HG03025 (cell line): ENCODE measurements around the gene ABCF1.

Source experiments
- ATAC-seq: cut with Tn5 transposase; IDR thresholded peaks from one replicate; pipeline ENCODE4 v1.9.1; 2021; ENCODE audit warnings: mild to moderate bottlenecking, moderate library complexity; ENCODE audit not compliant: unreplicated experiment, low FRiP score

Gene ABCF1

DNA sequence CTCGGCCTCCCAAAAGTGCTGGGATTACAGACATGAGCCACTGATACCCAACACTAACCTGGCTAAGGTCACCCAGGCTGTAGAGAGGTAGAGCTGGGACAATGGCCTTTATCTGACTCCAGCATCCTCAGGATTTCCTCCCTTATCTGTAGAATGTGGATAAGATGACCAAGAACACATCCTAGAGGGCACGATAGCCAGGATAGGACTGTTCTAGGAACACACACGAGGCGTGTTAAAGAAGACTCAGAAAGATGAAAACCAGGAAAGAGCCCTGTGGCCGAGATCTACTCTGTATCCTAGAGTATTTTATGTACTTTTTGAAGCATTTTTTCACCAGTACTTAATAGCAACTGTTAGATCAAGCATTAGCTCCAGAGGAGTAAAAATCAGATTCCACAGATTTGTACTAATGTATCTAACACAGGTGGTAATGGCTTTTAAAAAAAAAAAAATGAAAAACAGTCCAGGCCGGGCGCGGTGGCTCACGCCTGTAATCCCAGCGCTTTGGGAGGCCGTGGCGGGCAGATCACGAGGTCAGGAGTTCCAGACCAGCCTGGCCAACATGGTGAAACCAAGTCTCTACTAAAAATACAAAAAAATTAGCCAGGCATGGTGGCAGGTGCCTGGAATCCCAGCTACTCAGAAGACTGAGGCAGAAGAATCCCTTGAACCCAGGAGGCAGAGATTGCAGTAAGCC is 28.5 kb downstream of the ABCF1 start:
- ATAC-seq: no peak

DNA sequence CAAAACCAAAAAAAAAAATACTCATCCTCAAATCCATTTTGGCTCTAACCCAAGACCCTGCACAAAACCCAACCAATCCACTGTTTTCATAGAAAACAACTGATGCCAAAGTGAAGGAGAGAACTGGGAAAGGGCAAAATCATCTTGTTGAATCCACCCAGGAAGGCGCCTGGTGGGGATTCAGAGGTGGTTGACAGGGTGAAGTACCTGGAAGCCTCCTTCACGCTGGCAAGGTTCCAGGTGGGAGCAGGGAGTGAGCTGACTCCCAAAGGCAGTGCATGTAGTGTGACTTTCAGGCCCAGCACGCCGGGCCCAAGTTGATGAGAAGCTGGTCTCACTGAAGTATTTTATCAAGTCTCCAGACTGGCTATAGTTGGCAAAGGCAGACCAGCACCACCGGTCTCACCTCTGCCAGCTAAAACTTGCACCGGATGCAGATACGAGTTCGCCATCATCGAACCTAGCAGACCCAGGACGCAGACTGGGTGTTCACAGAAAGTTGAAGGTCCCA is 29.3 kb downstream of the ABCF1 start:
- ATAC-seq: no peak

DNA sequence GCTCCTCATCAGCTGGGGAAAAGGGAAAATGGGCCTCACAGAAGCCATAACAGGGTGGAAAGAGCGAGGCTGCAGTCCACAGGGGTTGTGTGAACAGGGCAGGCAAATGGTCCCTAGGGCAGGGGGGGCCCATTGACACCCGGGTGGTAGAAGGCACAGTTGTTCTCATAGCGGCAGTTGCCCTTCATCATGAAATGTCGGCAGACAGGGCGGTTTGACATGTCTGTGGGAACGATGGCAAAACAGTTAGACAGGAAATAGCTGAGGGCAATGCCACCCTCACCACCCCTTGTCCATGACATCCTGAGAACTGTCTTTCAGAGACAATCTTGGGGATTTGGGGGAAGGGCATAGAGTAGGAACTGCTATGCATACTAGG is 30.2 kb downstream of the ABCF1 start:
- no peak for ATAC-seq

DNA sequence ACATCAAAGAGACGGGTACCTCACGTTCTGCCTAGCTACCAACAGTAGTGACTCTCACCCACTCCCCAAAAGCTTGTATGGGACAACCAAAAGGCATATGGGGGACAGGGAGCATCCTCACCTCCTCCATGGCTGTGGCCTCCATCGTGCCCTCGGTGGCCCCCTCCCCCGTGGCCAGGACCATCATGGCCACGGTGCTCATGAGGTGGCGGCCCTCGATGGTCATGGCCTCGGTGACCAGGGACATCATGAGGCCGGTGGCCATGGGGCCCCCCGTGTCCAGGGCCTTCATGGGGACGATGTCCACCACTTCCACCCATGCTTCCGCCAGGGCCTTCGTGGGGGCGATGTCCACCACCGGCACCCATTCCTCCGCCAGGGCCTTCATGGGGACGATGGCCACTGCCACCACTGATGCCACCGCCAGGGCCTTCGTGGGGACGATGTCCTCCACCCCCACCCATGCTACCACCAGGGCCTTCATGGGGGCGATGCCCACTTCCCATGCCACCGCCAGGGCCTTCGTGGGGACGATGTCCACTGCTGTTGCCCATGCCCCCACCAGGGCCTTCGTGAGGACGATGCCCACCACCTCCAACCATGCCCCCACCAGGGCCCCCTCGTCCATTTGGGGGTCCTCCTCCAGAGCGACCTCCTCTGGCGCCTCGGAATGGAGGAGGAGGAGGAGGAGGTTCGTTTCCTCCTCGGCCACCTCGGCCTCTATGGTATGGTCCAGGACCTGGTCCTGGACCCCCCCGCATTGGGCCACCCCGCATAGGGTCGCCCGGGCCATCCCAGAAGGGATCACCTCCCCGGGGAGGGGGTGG is 30.8 kb downstream of the ABCF1 start:
- no peak for ATAC-seq

DNA sequence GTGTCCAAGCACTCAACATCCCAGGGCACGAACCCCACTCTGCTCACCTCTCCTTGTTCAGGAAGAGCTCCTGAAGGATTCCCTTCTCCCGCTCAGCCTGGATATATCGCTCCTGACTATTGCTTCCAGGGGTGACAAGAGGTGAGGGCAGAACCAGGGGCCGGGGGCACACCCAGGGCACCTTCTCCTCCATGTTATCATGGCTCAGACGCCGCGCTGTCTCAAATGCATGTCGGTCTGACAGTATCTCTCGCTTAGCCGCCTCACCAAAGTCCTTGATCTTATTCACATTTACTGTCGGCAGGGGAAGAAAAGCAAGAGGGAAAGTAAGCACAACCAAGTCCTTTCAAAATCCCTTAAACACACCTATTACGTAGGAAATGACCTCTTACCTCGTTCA is 32.7 kb downstream of the ABCF1 start:
- no peak for ATAC-seq

DNA sequence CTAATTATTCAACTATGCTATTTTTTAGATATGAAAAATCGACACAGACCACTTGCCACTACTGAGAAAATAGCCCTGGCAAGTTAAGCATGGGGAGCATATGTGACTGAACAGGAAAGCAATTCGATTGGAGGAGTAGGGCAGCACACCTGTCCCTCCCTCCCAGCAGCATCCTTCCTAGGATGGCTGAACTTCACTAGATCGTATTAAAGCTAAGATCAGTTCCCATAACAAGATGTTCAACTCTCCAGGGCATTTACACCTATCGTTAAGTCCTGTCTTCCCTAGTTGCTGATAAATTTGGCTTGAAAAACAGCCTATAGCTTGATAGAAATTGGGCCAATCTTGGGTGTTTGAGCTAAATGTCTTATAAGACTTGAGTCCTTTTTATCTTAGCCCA is 38.8 kb downstream of the ABCF1 start:
- ATAC-seq: no peak

DNA sequence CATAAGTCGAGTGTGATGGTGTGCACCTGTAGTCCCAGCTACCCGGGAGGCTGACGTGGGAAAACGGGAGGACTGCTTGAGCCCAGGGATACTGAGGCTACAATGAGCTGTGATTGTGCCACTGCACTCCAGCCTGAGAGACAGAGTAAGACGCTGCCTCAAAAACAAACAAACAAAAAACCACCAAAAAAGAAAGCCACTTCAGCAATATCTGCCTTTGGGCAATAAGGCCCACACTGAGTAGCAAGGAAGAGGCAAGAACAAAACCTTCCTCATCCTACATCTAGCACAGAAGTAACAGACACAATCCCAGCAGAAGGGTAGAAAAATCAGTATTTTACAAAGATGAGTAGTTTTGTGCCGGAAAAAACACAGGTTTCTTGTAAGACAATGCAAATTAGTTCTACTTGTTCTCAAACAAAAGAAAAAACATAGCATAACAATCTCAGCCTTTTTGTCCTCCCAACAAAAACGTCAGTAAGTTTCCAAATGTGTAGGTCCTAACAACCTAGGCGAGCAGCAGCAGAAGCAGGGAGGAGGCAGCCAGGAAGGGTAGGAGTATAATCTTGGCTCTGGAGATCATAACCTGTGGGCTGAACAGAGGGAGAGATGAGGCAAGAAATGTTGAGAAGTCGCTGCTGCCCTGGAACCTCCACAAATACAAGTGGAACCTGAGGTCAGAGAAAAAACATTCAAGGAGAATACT is 40.1 kb downstream of the ABCF1 start:
- no peak for ATAC-seq

DNA sequence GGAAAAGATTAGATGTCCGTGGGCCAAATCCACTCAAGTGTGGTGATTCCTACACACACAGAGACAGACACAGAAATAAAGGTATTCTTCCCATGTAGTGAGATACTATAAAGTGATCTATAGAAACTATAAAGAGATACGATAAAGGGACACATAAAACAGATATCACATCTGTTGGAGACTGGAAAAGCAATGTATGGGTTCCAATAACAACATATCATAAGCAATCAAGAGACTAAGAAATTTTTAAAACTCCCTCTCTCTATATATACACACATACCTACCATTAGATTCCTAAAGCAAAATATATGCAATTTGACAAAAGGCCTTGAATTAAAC is 40.6 kb downstream of the ABCF1 start:
- no peak for ATAC-seq

DNA sequence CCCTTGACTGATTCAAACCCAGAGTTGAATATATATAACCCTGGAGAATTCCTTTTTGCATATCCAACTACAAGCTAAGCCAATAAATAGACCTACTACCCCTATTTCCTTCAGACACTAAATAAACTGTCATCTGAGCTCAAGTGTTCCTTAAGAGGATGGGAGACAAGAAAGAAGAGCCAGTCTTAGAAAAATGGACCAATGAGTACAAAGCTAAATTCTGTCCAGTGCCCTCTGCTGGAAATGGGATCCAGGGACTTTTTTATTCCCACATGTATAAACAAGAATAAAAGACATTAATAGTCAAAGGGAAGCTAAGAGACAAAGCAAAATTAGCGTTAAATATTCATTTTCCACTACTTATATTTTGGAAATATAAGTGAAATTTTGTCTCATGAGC is 41.0 kb downstream of the ABCF1 start:
- ATAC-seq: no peak

DNA sequence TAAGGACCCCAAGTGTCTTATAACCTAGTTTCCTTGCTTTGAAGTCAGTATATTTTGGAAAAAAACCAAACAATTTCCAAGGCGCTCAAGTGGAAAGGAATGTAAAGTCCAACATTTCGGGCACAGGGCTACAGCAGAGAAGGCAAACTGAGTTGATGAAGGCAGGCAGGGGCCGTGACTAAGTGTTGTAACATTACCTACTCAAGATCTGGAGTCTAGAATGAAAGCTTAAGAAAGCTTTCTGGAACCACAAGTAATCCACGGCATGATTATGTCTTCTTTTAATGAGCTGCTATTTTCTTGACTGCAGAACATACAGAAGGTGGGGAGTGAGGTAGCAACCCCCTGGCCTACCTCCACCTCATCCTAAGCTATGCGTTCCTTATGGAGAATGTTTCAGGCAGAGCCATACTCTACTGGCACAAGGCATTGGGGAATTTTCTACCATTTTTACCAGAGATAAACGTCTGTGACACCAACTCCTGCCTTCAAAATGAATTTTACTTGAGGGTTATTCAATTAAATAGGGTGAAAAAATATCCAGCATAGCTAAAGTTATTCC is 41.5 kb downstream of the ABCF1 start:
- ATAC-seq: no peak

DNA sequence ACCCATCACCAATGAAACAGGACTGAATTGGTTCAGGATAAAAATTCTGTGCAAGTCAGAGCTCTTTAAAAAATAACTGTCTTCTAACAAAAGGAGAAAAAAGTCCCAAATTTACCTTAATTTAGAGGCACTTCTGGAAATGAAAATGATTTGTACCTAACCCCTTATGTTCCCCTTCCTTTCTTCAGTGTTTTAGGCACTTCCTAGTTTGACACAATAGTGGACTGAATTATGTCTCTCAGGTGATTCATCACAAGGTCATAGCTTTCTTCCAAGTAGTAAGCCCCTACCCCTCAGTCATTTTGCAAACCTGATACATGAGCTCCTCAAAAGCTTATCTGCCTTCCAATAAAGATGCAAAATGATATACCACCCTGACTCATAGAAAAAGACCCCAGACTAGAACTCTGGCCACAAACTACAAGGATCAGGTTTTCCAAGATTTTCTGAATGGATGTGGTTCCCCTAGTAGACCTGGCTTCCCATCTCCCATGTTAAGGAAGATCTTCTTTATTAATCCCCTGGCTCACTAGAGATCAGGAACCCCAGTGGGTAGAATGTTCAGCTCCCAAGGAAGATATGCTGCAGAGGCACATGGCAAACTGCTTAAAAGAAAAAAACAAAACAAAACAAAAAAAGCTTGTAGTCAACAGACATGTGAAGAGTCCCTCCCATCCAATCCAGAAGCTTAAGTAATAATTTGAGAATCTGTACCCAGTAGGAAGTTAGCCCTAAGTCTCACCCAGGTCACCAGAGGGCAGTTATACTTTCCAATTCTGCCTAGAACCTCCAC is 42.2 kb downstream of the ABCF1 start:
- ATAC-seq: no peak

DNA sequence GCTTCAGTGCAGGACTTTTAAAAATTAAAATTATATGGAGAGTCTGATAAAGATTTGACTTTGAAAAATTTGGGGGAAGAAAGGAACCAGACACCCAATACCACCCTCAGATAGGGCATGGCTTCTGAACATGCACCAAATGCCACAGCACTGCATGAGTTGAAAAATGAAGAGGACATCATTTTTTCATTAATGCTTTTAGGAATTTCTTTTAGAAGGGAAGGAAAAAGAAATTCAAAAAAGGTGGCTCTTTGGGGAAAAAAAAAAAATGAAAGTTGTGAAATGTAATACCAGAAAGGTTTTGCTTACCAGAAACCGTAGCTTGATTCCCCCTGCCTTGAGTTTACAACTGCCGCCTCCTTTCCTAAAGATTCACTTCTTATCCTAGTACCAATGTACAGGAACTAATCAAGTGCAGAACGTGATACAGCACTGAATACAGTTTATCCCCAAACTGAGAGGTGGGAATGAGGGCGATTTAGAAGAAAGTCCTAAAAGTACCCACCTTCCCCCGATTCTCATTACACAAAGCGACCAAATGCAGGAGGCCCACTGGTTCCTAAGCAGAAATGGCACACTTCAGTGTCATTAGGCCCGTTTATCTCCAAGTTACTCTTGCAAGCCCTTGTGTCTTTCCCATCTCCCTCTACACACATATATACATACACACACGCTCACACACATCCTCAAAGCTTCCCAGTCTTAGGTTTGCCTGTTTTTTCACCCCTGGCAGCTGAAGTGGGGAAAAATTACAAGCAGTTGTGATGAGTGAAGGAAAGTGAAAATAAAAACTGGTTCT is 43.0 kb downstream of the ABCF1 start:
- no peak for ATAC-seq

DNA sequence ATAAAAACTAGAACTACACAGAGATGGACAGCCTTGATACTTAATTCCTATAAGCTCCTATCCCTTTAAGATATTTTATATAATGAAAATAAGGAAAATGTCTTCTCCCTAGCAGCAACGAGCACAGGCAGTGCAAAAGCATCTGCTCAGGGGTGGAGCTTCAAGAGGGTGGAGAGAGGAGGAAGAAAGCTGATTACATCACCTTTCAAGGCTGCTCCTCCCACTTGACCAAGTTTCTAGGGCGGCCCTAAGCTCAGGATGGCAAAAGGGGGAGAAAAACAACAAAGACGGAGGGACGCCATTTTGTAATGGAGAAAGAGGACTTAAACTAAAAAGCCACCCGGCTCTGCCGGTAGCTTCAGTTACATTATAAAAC is 43.6 kb downstream of the ABCF1 start:
- ATAC-seq: no peak

DNA sequence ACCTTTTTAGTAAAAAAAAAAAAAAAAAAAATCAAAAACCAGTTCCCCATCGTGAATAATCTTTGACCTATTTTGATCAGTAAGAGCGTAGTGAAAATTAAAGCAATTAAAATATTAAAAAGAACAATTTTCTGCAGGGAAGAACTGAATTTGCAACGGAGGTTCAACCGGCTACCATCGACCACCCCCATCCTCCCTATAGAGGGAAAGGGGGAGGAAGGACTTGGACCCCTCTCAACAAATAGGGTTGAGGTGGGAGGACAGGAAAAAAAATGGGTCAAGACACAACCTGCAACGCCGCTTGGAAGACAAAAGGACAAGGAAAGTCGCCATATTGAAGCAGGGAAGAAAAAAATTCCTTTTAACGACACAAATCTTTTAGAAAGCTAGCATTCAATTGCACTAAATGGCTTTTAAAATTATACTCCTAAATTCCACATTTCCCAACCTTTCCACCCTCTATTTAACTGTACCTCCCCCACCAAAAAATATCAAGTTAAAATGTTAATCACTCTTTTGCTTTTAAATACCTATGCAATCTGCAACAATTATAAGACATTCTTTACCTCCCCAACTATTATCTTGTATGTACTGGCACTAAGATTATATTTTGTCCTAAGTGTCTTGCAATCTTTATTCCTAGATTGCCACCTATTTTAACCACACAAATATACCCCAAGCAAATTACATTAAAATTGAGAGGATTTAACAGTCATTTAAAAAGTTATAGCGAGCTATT is 44.1 kb downstream of the ABCF1 start:
- no peak for ATAC-seq

DNA sequence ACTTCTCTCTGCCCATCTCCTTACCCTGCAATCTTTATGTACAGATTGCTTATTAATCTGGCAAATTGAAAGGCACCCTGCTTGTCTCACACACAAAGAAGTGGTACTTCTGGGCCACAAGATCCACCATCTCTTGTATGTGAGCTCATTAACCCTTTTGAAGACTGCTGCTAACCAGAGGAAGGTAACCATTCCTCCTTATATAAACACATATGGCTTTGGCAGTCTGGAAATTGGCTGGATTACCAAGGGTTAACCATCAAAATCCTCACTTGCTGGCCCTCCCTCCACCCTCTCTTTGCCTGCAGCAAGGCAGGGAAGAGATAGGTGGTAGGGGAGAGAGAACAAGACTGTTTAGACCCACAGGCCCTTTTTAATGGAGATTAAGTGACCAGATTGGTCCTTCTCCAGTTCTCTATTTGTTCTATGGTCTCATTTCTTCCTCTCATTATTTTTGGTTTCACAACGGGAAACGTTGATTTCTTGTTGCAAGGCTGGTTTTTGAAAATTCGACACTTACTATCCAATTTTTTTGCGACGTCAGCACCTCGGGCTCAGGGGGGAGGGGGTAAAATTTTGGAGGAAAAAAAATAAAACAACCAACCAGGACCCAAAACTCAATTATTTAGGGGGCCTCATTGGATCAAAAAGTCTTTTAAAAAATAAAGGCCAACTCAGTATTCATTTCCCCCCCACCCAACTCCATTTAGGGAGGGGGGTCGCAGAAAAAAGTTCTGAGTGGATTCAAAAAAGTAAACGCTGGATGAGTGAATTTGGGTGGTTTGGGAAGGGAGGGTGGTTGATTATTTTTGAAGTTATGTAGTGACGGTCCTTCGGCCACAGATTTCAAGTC is 44.9 kb downstream of the ABCF1 start:
- ATAC-seq: no peak

DNA sequence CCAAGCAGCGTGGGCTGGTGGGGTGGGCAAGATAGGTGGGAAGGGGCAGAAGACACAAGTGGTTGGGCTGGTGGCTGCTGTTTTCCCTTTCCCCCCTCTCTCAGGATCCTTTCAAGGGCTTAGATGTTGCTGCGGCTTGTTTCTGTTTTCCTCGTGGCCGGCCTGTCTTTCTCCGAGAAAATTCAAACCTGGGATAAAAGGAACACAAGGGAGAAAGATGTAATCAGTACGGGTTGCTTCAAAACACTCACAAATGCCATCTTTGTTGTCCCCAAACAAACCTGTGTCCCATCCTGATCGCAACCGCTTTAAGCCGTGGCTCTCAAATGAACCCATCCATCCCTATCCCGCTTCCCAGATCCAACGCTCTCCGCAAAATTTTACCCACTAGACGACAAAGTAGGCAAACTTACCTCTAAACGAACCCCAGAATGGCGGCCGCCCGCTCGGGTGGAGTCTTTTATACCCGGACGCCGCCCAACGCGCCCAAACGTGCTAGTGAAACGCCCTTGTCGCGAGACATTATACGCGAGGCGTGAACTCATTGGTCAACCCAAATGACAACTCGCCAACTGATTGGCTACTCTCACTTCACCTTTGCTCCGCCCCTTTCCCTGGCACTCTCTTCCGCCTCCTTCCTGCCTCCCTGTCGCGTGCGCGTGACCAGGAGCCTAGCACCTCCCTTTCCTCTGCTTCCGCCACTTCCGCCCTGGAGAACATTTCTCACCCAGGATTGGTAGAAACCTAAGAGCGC is 45.7 kb downstream of the ABCF1 start, which contains the start of gene PPP1R10:
Gene PPP1R10 (minus strand): TSS at position 433 of the 754 bp plus-strand sequence. CDS start 7,299 bp downstream, outside the sequence.
- ATAC-seq: peak; percentile 81
